ENCODE data around the gene FBP1.

The FBP1 gene
- total RNA-seq = 0.37 to 0.97 (median 0.49) reads per million in 4 experiments

DNA sequence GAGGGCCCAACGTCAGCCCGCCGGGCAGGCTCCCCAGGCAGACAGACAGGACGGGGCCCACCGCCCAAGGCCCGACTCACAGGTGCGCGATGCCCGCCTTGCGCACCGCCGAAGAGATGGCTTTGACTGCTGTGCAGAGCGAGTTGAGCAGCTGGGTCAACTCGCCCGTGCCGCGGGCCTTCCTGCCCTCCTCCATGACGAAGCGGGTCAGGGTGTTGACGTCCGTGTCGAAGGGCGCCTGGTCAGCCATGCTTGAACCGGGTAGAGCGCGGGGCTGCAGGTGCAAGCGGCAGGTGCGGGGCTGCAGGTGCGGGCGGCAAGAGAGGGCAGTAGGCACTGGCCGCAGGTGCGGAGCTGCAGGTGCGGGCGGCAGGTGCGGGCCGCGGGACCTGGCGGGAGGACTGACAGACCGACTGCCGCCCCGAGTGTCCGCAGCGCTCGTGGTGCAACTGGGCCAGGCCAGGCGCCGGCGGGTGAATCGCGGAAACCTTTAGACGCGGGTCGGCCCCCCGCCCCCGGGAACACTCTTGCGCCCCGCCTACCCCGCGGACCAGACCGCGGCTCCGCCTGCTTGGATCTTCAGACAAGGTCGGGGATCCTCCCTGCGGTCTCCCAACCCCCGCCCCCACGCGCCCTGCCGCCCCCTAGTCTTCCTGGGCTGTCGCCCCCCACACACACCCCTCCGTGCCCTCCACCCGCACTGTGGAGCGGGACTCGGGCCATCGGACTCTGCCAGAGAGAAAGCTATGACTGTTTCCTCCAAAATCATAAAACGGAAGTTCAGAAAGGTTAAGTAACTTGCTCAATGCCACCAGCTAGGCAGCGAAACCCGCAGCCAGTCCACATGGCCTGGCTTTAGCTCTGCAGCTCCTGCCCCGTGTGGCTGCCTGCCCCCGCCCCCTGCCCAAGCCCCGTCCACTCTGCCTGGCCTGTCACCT is at the start of gene FBP1:
Gene FBP1 (minus strand): TSS at position 458 of the 938 bp plus-strand sequence. CDS start 208 bp downstream, at position 250.
- DNase-seq = peak; percentile 31

DNA sequence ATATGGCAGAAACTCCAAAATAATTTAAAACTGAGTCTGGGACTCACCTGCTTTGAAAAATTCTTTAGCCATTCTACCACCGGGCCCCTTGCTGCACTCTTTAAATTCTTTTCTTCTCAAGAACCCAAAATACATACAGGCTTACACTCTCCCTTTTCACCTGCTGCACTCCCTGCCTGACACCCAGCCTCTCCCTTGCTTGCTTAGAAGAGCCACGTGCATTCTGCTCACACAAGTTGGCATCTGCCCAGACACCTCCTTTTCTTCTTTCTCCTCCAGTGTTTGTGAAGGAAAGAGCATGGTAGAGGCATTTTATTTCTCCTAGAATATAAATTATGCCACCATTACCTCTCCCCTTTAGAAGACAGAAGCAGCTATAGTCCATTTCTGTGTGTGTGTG is 48.1 kb upstream of the FBP1 start:
- no peak for DNase-seq

DNA sequence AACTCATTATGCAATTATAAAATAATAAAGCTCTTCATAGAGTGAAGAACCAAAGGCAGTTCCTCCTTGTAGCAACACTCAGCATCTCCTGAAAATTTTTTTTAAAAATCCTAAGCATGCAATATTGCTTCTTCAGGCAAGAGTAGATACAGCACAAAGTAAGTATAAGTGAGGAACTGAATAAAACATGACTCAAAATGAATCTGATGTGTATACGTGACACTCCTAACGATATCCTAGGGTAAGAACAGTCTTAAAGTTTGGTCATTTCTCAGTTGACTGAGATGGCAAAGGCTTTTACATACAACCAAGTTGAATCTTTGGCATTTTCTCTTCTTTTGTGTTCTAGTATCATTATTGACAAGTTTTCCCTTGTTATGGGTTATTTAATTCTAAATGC is 46.0 kb upstream of the FBP1 start:
- no peak for DNase-seq

DNA sequence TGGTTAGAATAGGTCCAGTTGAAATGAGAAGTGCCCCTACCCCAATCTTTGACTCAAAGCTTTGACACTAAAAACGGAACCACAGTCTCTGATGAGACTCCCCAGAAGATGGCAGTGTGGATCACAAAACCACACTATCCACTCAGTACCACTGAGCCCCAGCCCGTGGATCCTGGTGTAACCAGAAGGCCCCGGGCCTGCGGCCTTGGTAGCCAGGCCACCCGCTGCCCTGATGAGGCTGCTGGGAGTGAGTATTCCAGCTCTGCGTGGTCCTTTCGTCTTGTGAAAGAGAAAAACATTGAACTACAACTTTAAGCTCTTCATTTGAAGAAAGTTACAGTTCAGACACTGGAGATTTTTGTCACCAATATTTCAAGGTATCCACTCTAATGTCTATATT is 42.2 kb upstream of the FBP1 start:
- DNase-seq = peak; percentile 28

DNA sequence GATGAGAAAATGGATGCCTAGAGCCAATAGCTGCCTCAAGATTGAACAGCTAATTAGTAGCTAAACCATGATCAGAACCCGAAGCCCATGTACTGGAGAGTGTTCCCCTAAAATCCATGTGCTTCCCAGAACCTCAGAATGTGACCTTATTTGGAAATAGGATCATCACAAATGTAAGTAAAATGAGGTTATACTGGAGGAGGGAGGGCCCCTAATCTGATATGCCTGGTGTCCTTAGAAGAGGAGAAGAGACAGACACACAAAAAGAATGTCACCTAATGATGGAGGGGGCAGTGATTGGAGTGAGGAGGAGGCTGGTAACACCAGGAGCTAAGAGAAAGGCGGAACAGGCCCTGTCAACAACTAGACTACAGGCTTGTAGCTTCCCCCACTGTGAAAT is 41.3 kb upstream of the FBP1 start:
- DNase-seq = no peak

DNA sequence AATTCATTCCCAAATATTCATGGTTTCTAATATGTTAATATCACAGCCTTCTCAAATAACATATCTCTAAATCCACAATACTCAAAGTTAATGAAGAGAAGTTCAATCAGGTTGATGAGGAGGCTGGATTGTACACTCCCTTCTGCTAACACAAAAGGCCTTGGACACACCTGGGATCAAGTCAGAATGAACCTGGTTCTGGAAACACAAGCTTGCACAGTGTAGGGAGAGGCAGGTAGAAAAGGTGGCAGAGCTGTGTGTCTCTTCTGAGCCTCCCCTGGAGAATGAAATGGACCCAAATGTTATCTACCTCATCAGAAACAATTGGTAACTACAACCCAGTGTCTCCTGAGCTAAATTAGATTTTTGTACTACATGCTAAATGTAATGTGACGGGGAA is 40.7 kb upstream of the FBP1 start:
- DNase-seq = no peak

DNA sequence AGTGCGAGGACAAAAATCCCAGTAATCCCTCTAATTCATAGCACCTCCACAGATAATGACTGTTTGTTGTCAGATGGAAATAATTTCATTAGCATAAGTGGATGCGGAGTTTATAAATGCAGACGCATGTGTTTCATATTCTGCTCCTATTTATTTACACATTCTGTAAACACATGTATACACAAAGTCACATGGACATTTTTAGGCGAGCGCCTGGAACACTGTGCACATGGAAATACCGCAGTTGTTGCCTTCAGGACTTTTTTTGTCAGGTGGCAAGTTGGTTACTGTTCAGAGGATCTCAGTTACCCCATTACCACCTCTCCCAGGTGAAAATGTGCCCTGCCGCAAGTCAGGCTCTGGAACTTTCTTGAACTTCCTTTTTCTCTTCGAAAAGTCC is 40.3 kb upstream of the FBP1 start:
- DNase-seq = no peak

DNA sequence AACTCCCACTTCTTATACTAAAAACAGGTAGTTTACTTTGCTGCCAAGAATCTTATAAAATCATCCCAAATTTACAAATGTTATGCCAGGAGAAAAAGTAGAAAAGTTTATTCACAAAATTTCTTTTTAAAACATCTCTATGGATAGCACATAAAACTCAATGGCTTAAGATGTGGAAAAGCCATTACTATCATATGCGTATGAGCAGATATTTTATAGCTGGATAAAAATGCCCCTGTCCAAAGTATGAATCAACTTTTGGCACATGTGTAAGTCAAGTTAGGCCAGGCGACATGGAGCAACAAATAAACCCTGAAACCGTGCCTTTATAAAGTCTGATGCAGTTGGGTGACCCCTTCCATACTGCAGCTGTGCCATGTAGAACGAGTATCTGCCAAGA is 38.6 kb upstream of the FBP1 start:
- no peak for DNase-seq

DNA sequence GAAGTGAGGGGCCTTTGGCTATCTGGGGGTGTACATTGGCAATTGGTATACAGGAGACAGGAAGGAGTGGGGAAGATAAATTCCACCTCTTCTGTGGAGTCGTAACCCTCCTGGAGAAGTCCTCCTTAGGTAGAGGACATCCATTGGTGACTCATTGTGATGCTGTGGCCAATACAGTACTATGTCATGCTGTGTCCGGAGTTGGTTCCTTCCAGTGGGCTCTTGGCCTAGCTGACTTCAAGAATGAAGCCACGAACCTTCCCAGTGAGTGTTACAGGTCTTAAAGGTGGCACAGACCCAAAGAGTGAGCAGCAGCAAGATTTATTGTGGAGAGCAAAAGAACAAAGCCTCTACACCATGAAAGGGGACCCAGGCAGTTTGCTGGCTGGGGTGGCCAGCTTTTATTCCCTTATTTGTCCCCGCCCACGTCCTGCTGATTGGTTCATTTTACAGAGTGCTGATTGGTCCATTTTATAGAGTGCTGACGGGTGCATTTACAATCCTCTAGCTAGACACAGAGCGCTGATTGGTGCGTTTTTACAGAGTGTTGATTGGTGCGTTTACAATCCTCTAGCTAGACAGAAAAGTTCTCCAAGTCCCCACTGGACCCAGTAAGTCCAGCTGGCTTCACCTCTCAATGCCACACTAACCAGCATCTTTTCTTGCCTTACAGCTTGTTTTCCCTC is 37.3 kb upstream of the FBP1 start:
- no peak for DNase-seq

DNA sequence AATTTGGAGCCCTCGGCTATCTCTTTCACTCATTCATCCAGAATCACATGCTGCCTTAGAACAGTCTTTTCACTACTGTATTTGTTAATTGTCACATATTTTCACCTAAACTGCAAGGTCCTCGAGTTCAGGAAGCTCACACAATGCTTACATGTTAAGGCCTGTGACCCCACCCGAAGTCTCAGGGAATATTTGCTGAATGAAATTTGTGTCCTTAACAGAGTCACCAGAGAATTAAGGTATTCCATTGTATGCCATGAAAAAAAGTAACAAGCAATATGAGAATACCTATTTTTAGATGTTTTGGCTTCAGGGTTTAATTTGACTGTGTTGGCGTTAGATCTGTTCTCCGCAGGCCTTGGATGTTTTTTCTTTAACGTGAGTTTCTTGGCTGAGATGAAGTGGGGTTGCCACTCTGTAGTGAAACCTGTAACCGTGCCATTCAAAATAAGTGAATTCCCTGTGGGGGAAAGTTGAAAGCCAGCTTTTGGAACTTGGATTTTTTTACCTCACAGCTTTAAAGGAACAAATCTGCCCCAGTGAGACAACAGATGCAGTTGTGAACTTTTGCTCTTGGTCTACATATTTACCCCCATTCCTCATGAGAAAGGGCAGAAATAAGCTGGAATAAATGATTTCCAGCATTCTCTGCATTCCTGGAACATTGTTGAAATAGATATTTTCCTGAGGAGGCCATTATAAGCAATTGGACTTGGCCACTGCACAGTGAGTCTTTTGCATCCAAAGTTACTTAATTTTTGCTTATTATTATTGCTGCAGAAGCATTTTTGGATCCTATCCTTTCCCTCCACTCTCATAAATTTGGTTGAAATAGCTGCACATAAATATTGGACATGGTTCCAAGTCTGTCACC is 35.9 kb upstream of the FBP1 start:
- DNase-seq = no peak

DNA sequence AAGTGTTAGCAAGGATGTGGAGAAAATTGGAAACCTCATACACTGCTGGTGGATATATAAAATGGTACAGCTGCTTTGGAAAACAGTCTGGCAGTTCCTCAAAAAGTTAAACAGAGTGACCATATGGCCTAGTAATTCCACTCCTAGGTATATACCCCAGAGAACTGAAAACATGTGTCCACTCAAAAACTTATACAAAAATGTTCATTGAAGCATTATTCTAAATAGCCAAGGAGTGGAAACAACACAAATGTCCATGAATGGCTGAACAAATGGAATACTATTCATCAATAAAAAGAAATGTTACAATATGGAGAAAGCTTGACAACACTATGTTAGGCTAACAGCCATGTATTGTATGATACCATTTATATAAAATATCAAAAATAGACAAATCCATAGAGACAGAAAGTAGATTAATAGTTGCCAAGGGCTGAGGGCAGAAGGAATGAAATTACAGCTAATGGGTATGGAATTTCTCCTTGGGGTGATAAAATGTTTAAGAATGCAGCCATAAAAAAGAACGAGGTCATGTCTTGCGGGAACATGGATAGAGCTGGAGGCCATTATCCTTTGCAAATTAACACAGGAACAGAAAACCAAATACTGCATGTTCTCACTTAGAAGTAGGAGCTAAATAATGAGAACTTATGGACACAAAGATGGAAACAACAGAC is 33.6 kb upstream of the FBP1 start:
- no peak for DNase-seq

DNA sequence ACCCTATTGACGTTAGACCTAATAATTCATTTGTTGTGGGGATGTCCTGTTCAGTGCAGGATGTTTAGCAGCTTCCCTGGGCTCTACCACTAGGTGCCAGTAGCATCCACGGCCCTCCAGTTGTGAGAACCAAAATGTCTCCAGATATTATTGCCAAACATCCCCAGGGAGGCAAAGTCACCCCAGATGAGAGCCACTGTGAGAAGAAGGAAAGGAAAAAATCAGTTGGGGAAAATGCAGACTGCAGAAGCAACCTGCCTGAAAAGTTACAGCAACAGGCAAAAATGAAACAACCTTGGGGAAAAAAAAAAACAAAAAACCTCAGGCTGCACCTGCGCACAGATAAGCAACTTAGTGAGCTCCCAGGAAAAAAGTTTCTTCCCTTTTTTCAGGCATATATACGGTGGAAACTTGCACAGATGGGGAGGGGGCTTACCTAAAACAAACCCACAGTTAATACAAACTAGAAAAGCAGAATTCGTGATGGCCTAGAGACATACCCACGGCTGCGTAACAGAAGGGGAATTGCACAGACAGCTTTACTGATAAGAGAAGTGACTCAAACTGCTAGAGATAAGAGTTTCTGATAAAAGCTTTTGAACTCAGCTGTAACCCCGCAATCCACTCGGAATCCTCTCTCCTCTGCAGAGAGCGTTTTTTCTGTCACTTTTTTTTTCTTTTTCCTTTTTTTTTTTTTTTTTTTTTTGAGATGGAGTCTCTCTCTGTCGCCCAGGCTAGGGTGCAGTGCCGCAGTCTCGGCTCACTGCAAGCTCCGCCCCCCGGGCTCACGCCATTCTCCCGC is 29.8 kb upstream of the FBP1 start:
- DNase-seq = peak; percentile 14

DNA sequence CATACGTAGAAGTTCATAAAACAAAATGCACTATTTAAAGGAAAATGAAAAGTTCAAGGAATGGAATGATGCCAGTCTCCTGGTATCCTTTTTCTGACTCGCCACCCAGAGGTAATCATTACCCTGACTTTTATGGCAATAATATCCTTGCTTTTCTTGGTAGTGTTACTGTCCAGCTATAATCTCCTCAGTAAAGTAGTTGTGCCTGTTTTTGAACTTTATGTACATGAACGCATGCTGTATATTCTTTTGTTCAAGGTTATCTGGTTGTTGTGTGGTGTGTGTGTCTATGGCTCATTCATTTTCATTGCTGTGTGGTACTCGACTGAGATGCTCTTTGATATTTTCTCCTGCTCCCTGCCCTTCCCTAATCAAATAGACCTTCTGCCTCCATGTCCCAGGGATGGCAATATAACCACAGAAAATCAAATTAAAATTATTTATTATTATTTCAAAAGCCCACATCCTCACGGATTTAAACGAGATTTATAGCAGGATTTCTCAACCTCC is 29.2 kb upstream of the FBP1 start:
- no peak for DNase-seq

DNA sequence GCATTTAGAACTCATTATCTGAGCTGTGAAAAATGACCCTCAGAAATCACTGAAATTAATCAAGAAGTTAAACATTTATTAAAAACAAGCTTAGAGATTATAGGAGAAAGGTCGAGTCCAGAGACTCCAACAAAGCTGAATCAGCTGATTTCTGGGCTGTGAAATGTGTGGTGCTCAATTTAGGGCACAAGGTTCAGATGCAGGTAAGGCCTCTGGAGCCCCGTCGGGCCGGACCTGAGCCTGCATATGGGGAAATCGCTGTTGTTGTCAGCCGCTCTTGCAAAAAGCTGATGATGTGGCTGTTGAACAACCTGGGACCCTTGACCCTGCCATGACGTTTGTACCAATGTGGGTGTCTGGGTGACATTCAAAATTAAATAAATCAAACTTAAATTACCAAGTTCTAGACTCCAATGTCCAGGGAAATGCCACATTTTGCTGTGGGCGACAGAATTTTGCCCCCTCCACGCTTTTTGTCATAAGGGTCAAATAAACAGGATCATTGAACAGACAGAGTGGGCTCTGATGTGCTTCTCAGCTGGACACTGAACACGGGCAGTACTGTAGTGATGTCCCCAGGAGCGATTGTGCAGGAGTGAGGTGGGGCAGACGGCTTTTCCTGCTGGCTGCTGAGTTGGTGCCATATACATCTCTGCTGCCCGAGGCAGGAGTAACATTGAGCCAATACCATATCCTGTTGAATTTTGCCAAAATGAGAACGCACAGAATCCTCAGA is 27.2 kb upstream of the FBP1 start:
- DNase-seq = no peak

DNA sequence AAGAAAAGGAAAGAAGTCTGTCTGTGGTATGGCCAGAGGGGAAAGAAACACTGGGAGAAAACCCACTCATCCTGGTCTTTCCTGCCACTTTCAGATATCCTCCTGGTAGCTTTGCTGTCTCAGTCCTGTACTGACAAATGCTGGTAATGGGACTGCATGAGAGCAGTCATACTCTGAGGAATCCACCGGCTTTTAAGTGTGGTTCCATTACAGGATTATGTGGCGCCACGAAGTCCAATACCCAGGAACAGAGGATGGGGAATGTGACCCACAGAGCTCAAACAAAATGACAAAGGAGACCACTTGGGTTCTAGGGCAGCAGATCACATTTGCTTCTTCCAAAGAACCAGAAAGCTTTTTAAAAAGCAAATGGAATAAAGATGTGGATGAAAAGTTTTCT is 26.3 kb upstream of the FBP1 start:
- DNase-seq = no peak

DNA sequence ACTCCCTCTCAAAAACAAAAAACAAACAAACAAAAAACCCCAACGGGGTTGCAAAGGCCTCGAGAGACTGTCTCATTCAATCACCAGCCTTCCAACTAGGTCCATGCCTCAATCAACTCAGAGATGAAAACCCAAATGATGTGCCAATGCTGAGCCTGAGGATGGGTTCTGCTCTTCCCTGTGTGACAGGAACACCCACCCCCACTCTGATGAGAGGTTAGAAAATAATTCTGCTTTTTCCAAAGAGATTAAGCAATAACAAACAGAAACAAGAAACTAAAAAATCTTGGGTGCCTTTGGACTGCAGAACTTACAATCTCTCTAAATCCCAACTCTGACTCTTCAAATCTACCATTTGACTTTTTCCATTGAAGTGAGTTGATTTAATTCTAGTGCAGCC is 25.5 kb upstream of the FBP1 start:
- DNase-seq = no peak

DNA sequence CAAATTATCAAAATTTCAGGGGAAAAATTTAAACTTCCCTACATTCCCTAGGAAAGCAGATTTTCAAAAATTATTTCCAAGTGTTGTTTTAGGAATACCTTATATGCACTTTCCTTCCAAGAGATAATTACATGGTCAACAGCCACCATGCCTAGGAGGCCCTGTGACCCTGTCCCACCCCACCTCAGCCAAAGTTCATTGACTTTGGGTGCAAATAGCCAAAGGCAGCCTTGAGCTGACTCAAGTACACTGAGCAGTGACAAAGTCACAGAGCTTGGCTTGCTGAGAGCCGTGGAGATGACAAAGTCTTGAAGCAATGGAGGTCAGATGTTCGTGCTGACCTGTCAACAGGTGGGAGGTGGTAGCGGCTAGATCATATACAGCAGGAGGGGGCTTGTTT is 24.3 kb upstream of the FBP1 start:
- no peak for DNase-seq

DNA sequence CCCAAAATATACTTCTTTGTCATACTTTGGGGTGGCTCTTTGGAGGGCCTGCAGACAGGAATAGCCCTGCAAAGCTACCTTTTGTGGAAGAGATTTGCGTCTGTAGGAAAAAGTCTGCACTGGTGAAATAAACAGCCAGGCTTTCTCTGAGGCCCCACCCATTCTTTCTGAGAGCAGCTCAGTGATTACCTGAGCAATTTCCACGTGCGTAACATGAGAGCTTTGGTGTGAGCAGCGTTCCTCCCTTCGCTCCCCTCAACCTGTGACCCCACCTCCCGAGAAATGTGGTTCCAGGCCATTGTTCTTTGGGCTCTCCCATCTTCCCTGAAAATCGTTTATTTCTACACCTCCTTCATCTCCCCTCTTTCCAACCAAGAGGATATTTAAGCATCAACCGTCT is 23.8 kb upstream of the FBP1 start:
- no peak for DNase-seq

DNA sequence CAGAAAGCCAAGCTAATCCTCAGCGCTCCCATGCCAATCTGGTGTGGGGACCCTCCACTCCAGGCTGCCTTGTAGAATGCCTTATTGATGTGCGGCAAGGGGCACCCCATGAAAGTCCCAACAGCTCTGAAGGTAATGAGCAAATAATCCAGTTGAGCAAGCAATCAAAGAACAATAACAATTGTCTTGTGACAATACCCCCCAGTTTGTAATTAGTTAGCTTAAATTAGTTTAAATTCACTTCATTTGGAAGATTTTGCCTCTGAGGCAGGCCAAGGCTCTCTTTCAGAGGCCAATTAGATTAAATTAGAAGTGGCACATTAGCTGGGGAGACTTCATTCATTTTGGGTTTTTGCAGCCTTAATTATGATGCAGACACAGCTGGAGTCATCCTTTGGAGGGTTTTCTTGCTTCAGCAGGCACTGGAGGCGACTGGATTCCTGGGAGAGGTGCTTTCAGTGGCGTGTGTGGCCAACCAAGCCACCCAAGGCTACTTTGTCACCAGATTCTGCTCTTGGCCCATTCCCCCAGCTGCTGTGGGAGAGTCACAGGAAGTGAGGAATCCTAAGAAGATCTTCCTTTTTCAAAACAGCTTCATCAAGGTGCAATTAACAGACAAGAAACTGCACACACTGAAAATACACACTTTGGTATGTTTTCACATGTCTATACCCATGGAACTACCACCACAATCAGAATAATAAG is 17.9 kb upstream of the FBP1 start:
- DNase-seq = no peak

DNA sequence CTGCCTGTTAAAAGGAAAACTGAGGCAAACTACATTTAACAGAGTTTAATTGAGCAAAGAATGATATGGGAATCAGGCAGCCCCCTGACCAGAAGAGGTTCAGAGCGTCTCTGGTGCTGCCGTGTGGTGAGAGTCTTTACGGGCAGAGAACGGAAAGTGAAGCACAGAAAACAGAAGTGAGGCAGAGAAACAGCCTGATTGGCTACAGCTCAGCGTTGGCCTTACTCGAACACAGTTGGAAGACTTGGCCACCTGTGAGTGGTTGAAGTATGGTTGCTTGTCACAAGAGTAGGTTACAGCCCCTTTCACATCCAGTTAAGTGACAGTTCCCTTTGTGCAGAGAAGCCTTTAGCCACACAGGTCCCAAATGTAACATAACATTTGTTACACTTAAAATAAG is 16.9 kb upstream of the FBP1 start:
- DNase-seq = no peak

Data from effector CD8-positive, alpha-beta T cell (primary cell).